ENCODE results near the gene TPCN2.
A peak's percentile ranks its signal among the peaks of the same experiment; 100 is the strongest.

TPCN2 gene

GRCh38 chr11:69165775-69166174 lies 117.0 kb downstream of the TPCN2 start:
- TF ChIP-seq ZNF70 (CRISPR knock-in tag; IDR thresholded peaks at IDR 0.05) (no peak), RARB (CRISPR knock-in tag; IDR thresholded peaks at IDR 0.05) (no peak), ESRRG (CRISPR knock-in tag; IDR thresholded peaks at IDR 0.05) (no peak), POU6F1 (CRISPR knock-in tag; IDR thresholded peaks at IDR 0.05; ENCODE audit: borderline replicate concordance, low read depth) (no peak), PPARA (CRISPR knock-in tag; IDR thresholded peaks at IDR 0.05; ENCODE audit: borderline replicate concordance) (no peak), OSR1 (CRISPR knock-in tag; IDR thresholded peaks at IDR 0.05) (no peak), TCF4 (CRISPR knock-in tag; IDR thresholded peaks at IDR 0.05; ENCODE audit: borderline replicate concordance) (no peak), ISL1 (CRISPR knock-in tag; IDR thresholded peaks at IDR 0.05) (no peak)
- no peak for ATAC-seq

GRCh38 chr11:69166218-69167115 lies 117.7 kb downstream of the TPCN2 start:
- peak; percentile 99 for ATAC-seq
- no peak for TF ChIP-seq ISL1 (CRISPR knock-in tag; IDR thresholded peaks at IDR 0.05)
- no peak for TF ChIP-seq ZFP3 (CRISPR knock-in tag; IDR thresholded peaks at IDR 0.05)
- TF ChIP-seq ARNTL (CRISPR knock-in tag; IDR thresholded peaks at IDR 0.05; ENCODE audit: borderline replicate concordance, low read depth), result no peak
- TF ChIP-seq BACH2 (CRISPR knock-in tag; IDR thresholded peaks at IDR 0.05; ENCODE audit: borderline replicate concordance), result no peak
- no peak for TF ChIP-seq PATZ1 (CRISPR knock-in tag; IDR thresholded peaks at IDR 0.05; ENCODE audit: borderline replicate concordance)
- no peak for TF ChIP-seq POU6F1 (CRISPR knock-in tag; IDR thresholded peaks at IDR 0.05; ENCODE audit: borderline replicate concordance, low read depth)
- TF ChIP-seq GLIS3 (CRISPR knock-in tag; IDR thresholded peaks at IDR 0.05), result no peak
- no peak for TF ChIP-seq SNAI2 (CRISPR knock-in tag; IDR thresholded peaks at IDR 0.05)
- no peak for TF ChIP-seq ZNF565 (CRISPR knock-in tag; conservative IDR thresholded peaks at IDR 0.05; ENCODE audit: low read depth)
- no peak for TF ChIP-seq TSHZ2 (CRISPR knock-in tag; IDR thresholded peaks at IDR 0.05)
- no peak for TF ChIP-seq ZC3H10 (CRISPR knock-in tag; IDR thresholded peaks at IDR 0.05)
- no peak for TF ChIP-seq TOX (CRISPR knock-in tag; IDR thresholded peaks at IDR 0.05; ENCODE audit: borderline replicate concordance)
- TF ChIP-seq RARB (CRISPR knock-in tag; IDR thresholded peaks at IDR 0.05), result no peak
- no peak for TF ChIP-seq CREB5 (CRISPR knock-in tag; IDR thresholded peaks at IDR 0.05; ENCODE audit: low read depth)
- no peak for TF ChIP-seq ZNF8 (CRISPR knock-in tag; IDR thresholded peaks at IDR 0.05)
- no peak for TF ChIP-seq CSDC2 (CRISPR knock-in tag; IDR thresholded peaks at IDR 0.05)
